SU-DHL-6 (cell line): ENCODE results near the gene MLST8.

Source experiments
- H2AFZ ChIP-seq: fragments of 200-600 bp; sonication (generic); 2 replicates; pipeline ENCODE4 v1.6.1; 2014; ENCODE audit warnings: low read depth, mild to moderate bottlenecking, moderate library complexity, mixed read lengths, antibody characterized with exemption, low read length; ENCODE audit not compliant: severe bottlenecking
- H3F3A ChIP-seq: fragments of 200-600 bp; shearing (Covaris generic); 2 replicates; pipeline ENCODE4 v1.6.0; 2016; ENCODE audit warnings: antibody characterized with exemption, mild to moderate bottlenecking; ENCODE audit not compliant: insufficient read depth
- H3K27ac ChIP-seq: fragments of 200-600 bp; sonication (generic); 2 replicates; pipeline ENCODE4 v1.5.1; 2016; ENCODE audit warnings: low read depth, mild to moderate bottlenecking, low read length, moderate library complexity, mixed read lengths
- H3K27me3 ChIP-seq: fragments of 200-600 bp; sonication (generic), shearing (Covaris generic); 2 replicates; pipeline ENCODE4 v1.6.0; 2014; ENCODE audit warnings: mild to moderate bottlenecking, low read length
- H3K36me3 ChIP-seq: fragments of 200-600 bp; sonication (generic); 2 replicates; pipeline ENCODE4 v1.6.1; 2014; ENCODE audit warnings: mild to moderate bottlenecking, low read length, mixed read lengths
- H3K4me2 ChIP-seq: fragments of 300-600, 200-600 bp; shearing (Covaris generic), sonication (generic); 2 replicates; pipeline ENCODE4 v1.6.0; 2014; ENCODE audit warnings: low read length, low read depth, mild to moderate bottlenecking; ENCODE audit not compliant: poor library complexity, severe bottlenecking
- H3K4me3 ChIP-seq: fragments of 200-600 bp; sonication (generic); 2 replicates; pipeline ENCODE4 v1.5.1; 2014; ENCODE audit warnings: antibody characterized with exemption, low read length, mild to moderate bottlenecking, mixed read lengths; ENCODE audit not compliant: insufficient read depth, poor library complexity, severe bottlenecking
- H3K79me2 ChIP-seq: fragments of 200-600 bp; sonication (generic); 2 replicates; pipeline ENCODE4 v1.6.1; 2014; ENCODE audit warnings: mild to moderate bottlenecking, low read length, moderate library complexity; ENCODE audit not compliant: insufficient read depth
- H3K9ac ChIP-seq: fragments of 200-600 bp; sonication (generic); 2 replicates; pipeline ENCODE4 v1.7.0; 2014; ENCODE audit warnings: mild to moderate bottlenecking, low read length
- H3K9me2 ChIP-seq: fragments of 200-600 bp; sonication (generic); replicated peaks from 2 replicates; pipeline ENCODE4 v1.6.1; 2014; ENCODE audit warnings: low read length; ENCODE audit not compliant: insufficient read depth
- H3K9me3 ChIP-seq: fragments of 200-600 bp; sonication (generic); 2 replicates; pipeline ENCODE4 v1.6.1; 2014; ENCODE audit warnings: low read length, mixed read lengths; ENCODE audit not compliant: insufficient read depth
- H4K20me1 ChIP-seq: fragments of 200-600 bp; sonication (generic); 2 replicates; pipeline ENCODE4 v1.6.1; 2014; ENCODE audit warnings: low read depth, mild to moderate bottlenecking, antibody characterized with exemption, low read length, moderate library complexity, mixed read lengths
- EZH2phosphoT487 ChIP-seq: fragments of 200-600 bp; sonication (generic), shearing (Covaris generic); conservative IDR thresholded peaks from 2 replicates; pipeline ENCODE4 v1.6.1; 2018; ENCODE audit warnings: mild to moderate bottlenecking, antibody characterized with exemption, low read length, moderate library complexity, mixed read lengths
- TF ChIP-seq, protein P1 (sequence below): fragments of 200-600 bp; sonication (generic); IDR thresholded peaks from one replicate; pipeline ENCODE4 v1.5.1; 2017; ENCODE audit warnings: antibody characterized with exemption, mild to moderate bottlenecking, low read length, moderate library complexity; ENCODE audit not compliant: insufficient read depth, poor library complexity, severe bottlenecking

The MLST8 gene

DNA sequence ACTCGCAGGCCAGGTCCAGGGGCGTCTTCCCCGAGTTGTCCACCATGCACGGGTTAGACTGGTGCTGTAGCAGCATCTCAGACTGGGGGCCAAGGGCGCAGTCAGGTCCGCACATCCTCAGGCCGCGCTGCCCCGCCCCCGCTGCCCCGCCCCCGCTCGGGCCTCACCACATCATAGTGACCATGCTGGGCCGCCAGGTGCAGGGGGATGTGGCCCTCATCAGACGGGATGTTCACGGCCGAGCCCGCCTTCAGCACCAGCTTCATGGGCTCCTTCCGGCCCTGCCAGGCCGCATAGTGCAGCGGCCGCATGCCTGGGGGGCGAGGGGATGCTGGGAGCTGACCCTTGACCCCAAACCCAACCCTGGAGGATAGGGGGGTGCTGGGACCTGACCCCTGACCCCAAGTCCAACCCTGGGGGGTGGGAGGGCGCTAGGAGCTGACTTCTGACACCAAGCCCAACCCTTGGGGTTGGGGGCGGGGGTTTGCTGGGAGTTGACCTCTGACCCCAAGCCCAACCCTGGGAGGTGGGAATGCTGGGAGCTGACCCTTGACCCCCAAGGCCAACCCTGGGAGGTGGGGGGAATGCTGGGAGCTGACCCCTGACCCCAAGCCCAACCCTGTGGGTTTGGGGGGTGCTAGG lies 15.9 kb upstream of the MLST8 start:
- Histone ChIP-seq H3K4me3 (no peak overlapping the region), H3K9me2 (no peaks in the 10 kb centered on the region), H4K20me1 (no peaks in the 10 kb centered on the region; the same call in 1 of the 2 replicates), H3K4me2 (no peak overlapping the region), H2AFZ (no peak overlapping the region), H3F3A (no peaks in the 10 kb centered on the region), H3K36me3 (no peaks in the 10 kb centered on the region), H3K27me3 (no peaks in the 10 kb centered on the region), H3K27ac (no peak overlapping the region), H3K9ac (no peak overlapping the region), H3K9me3 (no peaks in the 10 kb centered on the region), H3K79me2 (no peaks in the 10 kb centered on the region)
- TF ChIP-seq, protein P1, sequence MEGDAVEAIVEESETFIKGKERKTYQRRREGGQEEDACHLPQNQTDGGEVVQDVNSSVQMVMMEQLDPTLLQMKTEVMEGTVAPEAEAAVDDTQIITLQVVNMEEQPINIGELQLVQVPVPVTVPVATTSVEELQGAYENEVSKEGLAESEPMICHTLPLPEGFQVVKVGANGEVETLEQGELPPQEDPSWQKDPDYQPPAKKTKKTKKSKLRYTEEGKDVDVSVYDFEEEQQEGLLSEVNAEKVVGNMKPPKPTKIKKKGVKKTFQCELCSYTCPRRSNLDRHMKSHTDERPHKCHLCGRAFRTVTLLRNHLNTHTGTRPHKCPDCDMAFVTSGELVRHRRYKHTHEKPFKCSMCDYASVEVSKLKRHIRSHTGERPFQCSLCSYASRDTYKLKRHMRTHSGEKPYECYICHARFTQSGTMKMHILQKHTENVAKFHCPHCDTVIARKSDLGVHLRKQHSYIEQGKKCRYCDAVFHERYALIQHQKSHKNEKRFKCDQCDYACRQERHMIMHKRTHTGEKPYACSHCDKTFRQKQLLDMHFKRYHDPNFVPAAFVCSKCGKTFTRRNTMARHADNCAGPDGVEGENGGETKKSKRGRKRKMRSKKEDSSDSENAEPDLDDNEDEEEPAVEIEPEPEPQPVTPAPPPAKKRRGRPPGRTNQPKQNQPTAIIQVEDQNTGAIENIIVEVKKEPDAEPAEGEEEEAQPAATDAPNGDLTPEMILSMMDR, result no peak
- TF ChIP-seq EZH2phosphoT487, result no peak

DNA sequence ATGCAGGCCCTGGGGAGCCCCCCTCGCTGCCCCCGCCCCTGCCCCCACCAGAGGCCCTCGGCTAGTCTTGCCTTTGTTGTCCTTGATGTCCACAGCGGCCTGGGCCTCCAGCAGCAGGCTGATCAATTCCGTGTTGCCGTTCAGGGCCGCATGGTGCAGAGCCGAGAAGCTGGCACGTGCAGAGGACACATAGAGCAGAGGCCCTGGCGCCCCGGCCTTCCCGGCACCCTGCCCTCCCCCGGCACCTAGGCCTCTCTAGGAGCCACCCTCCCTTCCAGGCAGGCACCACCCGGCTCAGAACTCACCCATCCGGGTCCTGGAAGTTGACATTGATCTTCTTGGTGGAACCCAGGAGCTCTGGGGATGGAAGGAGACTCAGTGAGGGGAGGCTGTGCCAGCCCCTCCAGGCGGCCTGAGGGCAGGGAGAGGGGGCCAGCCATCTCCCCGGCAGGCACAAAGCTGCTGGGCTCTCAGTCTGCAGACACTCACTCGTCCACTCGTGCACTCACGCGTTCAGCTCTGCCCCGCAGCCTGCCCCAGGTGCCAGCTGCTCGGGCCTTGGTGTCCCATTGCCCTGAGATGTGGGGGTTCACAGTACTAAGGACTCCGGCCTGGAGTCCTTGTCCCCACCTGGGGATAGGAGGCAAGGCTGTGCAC lies 15.1 kb upstream of the MLST8 start:
- no peak for TF ChIP-seq EZH2phosphoT487
- TF ChIP-seq, protein P1, result no peak
- Histone ChIP-seq H3K36me3 (no peaks in the 10 kb centered on the region), H3K27me3 (no peaks in the 10 kb centered on the region), H3K9ac (no peak overlapping the region), H3K9me2 (no peaks in the 10 kb centered on the region), H3K79me2 (no peaks in the 10 kb centered on the region), H3K4me2 (no peak overlapping the region), H3F3A (no peaks in the 10 kb centered on the region), H3K27ac (no peak overlapping the region), H2AFZ (no peak overlapping the region), H3K9me3 (no peaks in the 10 kb centered on the region), H3K4me3 (no peak overlapping the region), H4K20me1 (no peaks in the 10 kb centered on the region)

DNA sequence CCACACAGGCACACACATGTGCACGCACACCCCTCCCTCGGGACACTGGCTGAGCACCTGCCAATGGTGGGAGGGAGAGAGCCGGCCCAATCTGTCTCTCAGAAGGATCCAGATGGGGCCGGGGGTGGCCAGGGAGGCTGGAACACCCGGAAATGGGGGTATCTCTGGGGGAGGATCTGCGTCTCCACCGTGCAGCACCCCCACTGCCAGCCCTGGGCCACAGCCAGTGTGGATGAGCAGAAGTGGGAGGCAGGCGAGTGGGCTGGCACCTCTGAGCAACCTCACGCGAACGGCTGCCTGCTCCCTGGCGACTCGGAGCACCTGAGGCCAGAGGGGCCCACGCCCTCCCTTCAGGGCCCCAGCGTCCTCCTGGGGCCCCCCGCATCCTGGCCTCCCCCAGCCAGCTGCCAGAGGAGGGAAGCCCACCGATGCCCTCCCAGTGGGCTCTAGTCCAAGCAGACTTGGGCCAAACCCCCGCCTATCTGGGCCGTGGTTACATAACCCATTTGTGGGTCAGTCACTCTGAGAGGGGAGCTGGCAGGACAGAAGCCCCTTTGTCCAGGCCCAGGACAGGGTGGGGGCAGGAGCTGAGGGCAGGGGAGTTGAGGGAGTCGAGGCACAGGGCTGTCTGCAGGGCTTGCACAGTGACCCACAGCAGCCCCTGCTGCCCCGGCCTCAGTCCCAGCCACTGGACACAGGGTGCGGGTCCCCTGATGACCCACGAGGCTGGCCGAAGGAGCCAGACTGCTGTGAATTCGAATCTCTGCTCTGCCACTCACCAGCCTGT lies 14.4 kb upstream of the MLST8 start:
- Histone ChIP-seq H3K4me2 (no peak overlapping the region), H2AFZ (no peak overlapping the region), H4K20me1 (no peaks in the 10 kb centered on the region), H3F3A (no peaks in the 10 kb centered on the region), H3K36me3 (no peaks in the 10 kb centered on the region), H3K9me2 (no peaks in the 10 kb centered on the region), H3K9me3 (no peaks in the 10 kb centered on the region), H3K9ac (no peak overlapping the region), H3K4me3 (no peak overlapping the region), H3K27ac (no peak overlapping the region), H3K27me3 (no peaks in the 10 kb centered on the region), H3K79me2 (no peaks in the 10 kb centered on the region)
- TF ChIP-seq, protein P1, result no peak
